Mesendoderm (in vitro differentiated cells): Measurements from ENCODE around the gene SERPINB1.

Experiments used
- DNase-seq: peaks from one replicate; pipeline ENCODE4 v3.0.0; 2013
- H2AK5ac ChIP-seq: 2 replicates; pipeline ENCODE4 v1.6.1; 2013; ENCODE audit warnings: low read length, inconsistent platforms
- H2BK120ac ChIP-seq: 2 replicates; pipeline ENCODE4 v1.6.1; 2013; ENCODE audit warnings: low read depth, mild to moderate bottlenecking, low read length, moderate library complexity, mixed read lengths
- H2BK15ac ChIP-seq: replicated peaks from 2 replicates; pipeline ENCODE4 v1.6.1; 2013; ENCODE audit warnings: low read depth, mild to moderate bottlenecking, moderate library complexity
- H2BK5ac ChIP-seq: 2 replicates; pipeline ENCODE4 v1.6.1; 2013; ENCODE audit warnings: low read length, inconsistent platforms
- H3K18ac ChIP-seq: 2 replicates; pipeline ENCODE4 v1.6.1; 2013; ENCODE audit warnings: mild to moderate bottlenecking, low read length, mixed read lengths
- H3K23ac ChIP-seq: one replicate; pipeline ENCODE4 v1.6.1; 2013; ENCODE audit warnings: low read length
- H3K27ac ChIP-seq: 2 replicates; pipeline ENCODE4 v1.5.1; 2013; ENCODE audit warnings: low read depth, mild to moderate bottlenecking, inconsistent platforms, low read length, moderate library complexity
- H3K27me3 ChIP-seq: 2 replicates; pipeline ENCODE4 v1.6.1; 2013; ENCODE audit warnings: low read length, control low read depth, mild to moderate bottlenecking, inconsistent platforms; ENCODE audit not compliant: insufficient read depth, poor library complexity
- H3K36me3 ChIP-seq: 2 replicates; pipeline ENCODE4 v1.6.1; 2013; ENCODE audit warnings: low read length, inconsistent platforms; ENCODE audit not compliant: control insufficient read depth, insufficient read depth
- H3K4ac ChIP-seq: one replicate; pipeline ENCODE4 v1.6.1; 2013; ENCODE audit warnings: low read depth, mild to moderate bottlenecking, low read length, moderate library complexity
- H3K4me1 ChIP-seq: 2 replicates; pipeline ENCODE4 v1.6.1; 2013; ENCODE audit warnings: low read depth, low read length, inconsistent platforms; ENCODE audit not compliant: control insufficient read depth
- H3K4me2 ChIP-seq: 2 replicates; pipeline ENCODE4 v1.6.1; 2013; ENCODE audit warnings: low read length
- H3K4me3 ChIP-seq: 2 replicates; pipeline ENCODE4 v1.5.1; 2013; ENCODE audit warnings: mild to moderate bottlenecking, low read length
- H3K56ac ChIP-seq: one replicate; pipeline ENCODE4 v1.6.1; 2013; ENCODE audit warnings: low read length
- H3K79me1 ChIP-seq: 2 replicates; pipeline ENCODE4 v1.6.1; 2013; ENCODE audit warnings: low read length, inconsistent platforms
- H3K79me2 ChIP-seq: 2 replicates; pipeline ENCODE4 v1.6.1; 2013; ENCODE audit warnings: mild to moderate bottlenecking, low read length; ENCODE audit not compliant: control insufficient read depth, insufficient read depth
- H3K9ac ChIP-seq: 2 replicates; pipeline ENCODE4 v1.6.1; 2013; ENCODE audit warnings: low read length, inconsistent platforms
- H4K5ac ChIP-seq: one replicate; pipeline ENCODE4 v1.6.1; 2013; ENCODE audit warnings: low read length
- H4K8ac ChIP-seq: one replicate; pipeline ENCODE4 v1.6.1; 2013; ENCODE audit warnings: low read depth, mild to moderate bottlenecking, control low read depth, low read length, moderate library complexity
- WGBS: extraction: QIAGEN DNeasy Blood & Tissue Kit; methylation state at CpG from one replicate; pipeline ENCODE4 v1.1.7; 2013; ENCODE audit warnings: low lambda C conversion rate, missing lambda C conversion rate; ENCODE audit not compliant: insufficient coverage; ENCODE audit errors: extremely low coverage; 5-methylcytosine and 5-hydroxymethylcytosine counted together

SERPINB1 gene

DNA sequence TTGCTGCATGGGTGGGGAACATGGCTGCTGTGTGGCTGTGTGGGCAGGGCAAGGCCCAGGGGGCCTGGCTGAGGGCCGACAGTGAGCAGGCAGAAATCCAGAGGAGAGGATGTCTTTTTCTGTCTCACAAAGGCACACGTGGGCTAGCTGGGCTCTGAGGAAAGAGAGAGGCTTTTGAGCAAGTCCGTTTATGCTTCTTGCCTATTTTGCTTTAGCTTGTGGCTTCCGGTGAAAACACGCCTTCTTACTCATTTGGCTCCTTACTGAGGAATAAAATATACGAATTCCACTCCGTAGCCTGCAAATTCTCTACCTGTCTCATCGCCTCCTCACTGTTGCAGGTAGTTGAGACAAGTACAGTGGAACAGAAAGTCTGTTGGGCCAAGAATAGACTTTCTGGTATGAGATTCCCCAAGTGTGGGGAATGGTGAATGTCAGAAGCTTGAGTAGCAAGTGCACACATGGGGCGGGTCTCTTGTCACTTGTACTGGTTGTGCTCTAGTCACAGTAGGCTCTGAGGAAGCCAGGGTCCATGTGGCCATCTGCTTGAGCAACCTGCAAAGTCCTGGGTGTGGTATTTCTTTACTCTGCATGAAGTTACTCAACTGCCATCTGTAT is 48.0 kb downstream of the SERPINB1 start:
- Histone ChIP-seq H2BK5ac (no peak overlapping the region), H3K79me1 (peaks cover 2% of the 10 kb centered on the region), H2BK120ac (no peak overlapping the region), H4K8ac (no peak overlapping the region), H4K5ac (no peak overlapping the region), H3K36me3 (no peaks in the 10 kb centered on the region), H3K4me1 (no peaks in the 10 kb centered on the region), H2AK5ac (no peak overlapping the region), H3K56ac (no peak overlapping the region), H3K27me3 (no peaks in the 10 kb centered on the region), H3K4ac (no peak overlapping the region), H3K18ac (no peak overlapping the region), H3K23ac (no peak overlapping the region), H2BK15ac (no peak overlapping the region), H3K27ac (no peak overlapping the region), H3K79me2 (no peaks in the 10 kb centered on the region), H3K4me3 (no peak overlapping the region), H3K4me2 (no peak overlapping the region), H3K9ac (no peak overlapping the region)
- no peak for DNase-seq
- WGBS, result no CpG with 5 or more reads among the region's 9 CpGs

DNA sequence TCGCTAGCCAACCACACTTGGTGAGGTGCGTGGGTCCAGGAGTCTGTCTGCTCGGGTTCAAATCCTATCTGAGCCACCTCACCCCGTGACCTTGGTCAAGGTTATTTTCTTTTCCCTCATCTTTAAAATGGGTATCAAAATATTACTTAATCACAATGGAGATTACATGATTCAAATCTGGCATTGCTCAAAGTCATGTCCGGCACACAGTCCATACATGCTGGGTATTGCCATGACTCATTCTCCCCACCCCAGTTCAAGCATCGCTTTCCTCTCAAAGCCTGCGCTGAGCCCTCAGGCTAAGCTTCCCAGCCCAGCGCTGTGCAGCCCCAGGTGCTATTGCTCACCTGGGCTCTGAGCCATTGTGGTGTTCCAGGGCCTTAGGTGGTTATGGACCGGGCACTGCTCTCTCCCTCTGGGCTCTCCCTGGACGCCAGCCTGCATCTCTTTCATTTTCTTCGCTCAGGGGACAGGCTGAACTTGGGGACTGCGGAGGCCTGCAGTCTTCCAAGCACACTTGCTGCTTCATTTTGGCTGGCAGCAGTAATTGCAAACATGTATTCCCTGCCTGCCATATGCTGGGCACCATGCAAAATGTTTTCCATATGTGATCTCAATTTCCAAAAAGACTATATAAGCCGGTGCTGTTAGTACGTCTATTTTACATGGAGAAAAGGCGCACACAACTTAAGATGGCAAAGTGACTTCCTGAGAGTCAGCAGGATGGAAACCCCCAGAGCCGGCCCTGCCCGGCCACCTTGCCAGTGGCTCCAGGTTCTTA is 49.1 kb downstream of the SERPINB1 start:
- H2BK120ac ChIP-seq, result no peak overlapping the region
- peak overlapping the region; percentile 76 for H3K4ac ChIP-seq
- H3K56ac ChIP-seq, result no peak overlapping the region
- H3K23ac ChIP-seq, result no peak overlapping the region
- no peaks in the 10 kb centered on the region for H3K79me2 ChIP-seq
- no peak overlapping the region for H4K5ac ChIP-seq
- H3K27ac ChIP-seq, result no peak overlapping the region
- no peak overlapping the region for H3K4me2 ChIP-seq
- no peak overlapping the region for H4K8ac ChIP-seq
- no peaks in the 10 kb centered on the region for H3K36me3 ChIP-seq
- no peak overlapping the region for H3K18ac ChIP-seq
- H3K27me3 ChIP-seq, result no peaks in the 10 kb centered on the region
- H3K9ac ChIP-seq, result no peak overlapping the region
- peaks cover 4% of the 10 kb centered on the region for H3K79me1 ChIP-seq
- no peak overlapping the region for H2AK5ac ChIP-seq
- no peak overlapping the region for H3K4me3 ChIP-seq
- no peak overlapping the region for H2BK15ac ChIP-seq
- no peaks in the 10 kb centered on the region for H3K4me1 ChIP-seq
- DNase-seq, result no peak
- no peak overlapping the region for H2BK5ac ChIP-seq
- WGBS, result no CpG with 5 or more reads among the region's 17 CpGs

DNA sequence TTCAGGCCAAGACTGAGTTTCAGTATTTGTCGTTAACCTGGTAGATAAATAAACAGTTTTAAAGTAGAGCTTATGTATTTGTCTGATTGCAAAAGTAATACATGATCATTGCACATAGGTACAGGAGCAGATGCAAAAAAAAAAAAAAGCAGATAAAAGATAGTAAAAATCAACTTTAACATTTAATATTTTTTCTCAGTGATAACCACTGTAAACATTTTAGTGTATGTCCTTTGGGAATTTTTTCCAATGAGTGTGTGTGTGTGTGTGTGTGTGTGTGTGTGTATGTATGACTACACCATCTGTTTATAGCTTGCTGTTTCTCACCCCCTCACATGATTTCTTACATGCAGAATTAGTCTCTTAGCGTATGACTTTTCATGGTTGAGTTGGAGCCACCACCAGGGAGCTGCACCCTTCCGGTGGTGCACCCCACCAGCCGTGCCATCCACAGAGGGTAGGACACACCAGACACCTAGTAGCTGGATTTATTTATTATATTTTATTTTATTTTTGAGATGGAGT is 50.2 kb downstream of the SERPINB1 start:
- Histone ChIP-seq H3K23ac (no peak overlapping the region), H3K56ac (no peak overlapping the region), H2BK15ac (no peak overlapping the region), H3K4me1 (no peaks in the 10 kb centered on the region), H3K4me3 (no peak overlapping the region), H3K4me2 (no peak overlapping the region), H3K4ac (no peak overlapping the region), H3K27ac (no peak overlapping the region), H3K18ac (no peak overlapping the region), H2BK120ac (no peak overlapping the region), H3K27me3 (no peaks in the 10 kb centered on the region), H3K36me3 (no peaks in the 10 kb centered on the region), H2BK5ac (no peak overlapping the region), H3K79me1 (peaks cover 6% of the 10 kb centered on the region), H2AK5ac (no peak overlapping the region), H4K8ac (no peak overlapping the region), H3K9ac (no peak overlapping the region), H3K79me2 (peaks cover 2% of the 10 kb centered on the region), H4K5ac (no peak overlapping the region)
- WGBS, result no CpG with 5 or more reads among the region's 4 CpGs
- DNase-seq, result no peak

DNA sequence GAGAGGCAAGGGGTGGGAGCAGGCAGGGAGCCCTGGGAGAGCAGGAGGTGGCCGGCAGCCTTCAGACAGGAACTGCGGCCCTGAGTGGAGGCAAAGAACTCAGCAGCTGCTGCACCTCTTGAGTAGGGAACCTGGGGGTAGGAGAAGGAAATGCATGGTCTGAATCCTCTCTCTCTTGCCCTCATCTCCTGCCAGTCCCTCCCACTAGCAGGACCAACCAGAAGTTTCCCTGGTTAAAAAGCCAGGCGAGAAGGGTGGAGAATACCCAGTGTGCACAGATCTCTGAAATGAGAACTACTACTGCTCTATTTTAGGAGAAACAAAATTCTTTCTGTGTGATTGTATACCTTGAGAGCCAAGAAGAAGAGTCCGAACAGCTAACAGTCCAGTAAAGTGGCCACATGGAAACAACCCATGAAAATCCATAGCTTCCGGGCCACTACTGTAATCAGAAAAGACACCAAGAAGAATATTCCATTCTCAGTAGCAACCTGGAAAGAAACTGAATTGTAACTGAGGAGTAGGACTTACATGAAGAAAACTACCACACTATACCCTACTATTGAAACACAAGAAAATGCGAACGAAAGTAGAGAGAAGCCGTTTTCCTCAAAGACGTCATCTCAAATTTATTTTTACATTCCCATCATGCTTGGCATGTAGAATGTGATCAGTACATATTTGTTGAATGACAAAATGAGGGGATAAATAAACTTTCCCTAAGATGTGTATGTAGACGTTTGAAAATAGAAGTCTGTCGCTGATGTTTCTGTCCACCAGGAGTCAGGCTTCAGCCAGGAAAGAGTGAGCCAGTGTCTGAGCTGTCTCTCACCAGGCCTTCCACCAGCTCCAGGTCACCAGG is 50.8 kb downstream of the SERPINB1 start:
- WGBS, result no CpG with 5 or more reads among the region's 11 CpGs
- no peak overlapping the region for H3K4ac ChIP-seq
- H4K8ac ChIP-seq, result no peak overlapping the region
- no peak overlapping the region for H3K4me3 ChIP-seq
- H3K9ac ChIP-seq, result no peak overlapping the region
- H3K56ac ChIP-seq, result peak overlapping the region; percentile 37
- H3K79me1 ChIP-seq, result peaks cover 12% of the 10 kb centered on the region
- no peak overlapping the region for H3K23ac ChIP-seq
- H2AK5ac ChIP-seq, result no peak overlapping the region
- H3K27ac ChIP-seq, result no peak overlapping the region
- no peak overlapping the region for H2BK5ac ChIP-seq
- H4K5ac ChIP-seq, result no peak overlapping the region
- no peak overlapping the region for H3K4me2 ChIP-seq
- no peaks in the 10 kb centered on the region for H3K36me3 ChIP-seq
- H2BK120ac ChIP-seq, result no peak overlapping the region
- H3K27me3 ChIP-seq, result no peaks in the 10 kb centered on the region
- H3K79me2 ChIP-seq, result peaks cover 2% of the 10 kb centered on the region
- no peak overlapping the region for H3K18ac ChIP-seq
- H2BK15ac ChIP-seq, result no peak overlapping the region
- no peaks in the 10 kb centered on the region for H3K4me1 ChIP-seq
- peak; percentile 94 for DNase-seq

DNA sequence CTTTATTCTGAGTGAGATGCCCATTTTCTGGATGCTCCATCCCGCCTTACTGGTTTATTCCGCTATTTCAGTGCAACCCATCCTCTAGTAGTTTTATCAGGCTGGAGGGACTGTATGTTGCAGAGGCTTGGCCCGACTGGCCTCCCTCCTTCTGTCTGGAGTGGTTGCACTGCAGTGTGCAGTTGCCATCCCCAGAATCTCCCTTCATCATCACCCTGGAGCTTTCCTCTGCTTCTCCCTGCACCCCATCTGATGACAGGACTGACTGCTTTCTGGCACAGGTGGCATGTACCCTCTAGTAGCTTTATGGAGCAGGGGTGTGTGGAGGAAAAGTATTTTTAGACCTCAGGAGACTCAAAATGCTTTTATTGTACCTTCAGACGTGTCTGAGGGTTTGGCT is 55.4 kb downstream of the SERPINB1 start:
- no peak overlapping the region for H3K18ac ChIP-seq
- WGBS, result no CpG with 5 or more reads among the region's 4 CpGs

More for the DNA sequence above, 55.4 kb downstream of the SERPINB1 start:
- no peaks in the 10 kb centered on the region for H3K27me3 ChIP-seq
- H3K4me2 ChIP-seq, result no peak overlapping the region
- peaks cover 20% of the 10 kb centered on the region for H3K79me1 ChIP-seq
- H2BK5ac ChIP-seq, result no peak overlapping the region
- no peak for DNase-seq
- no peak overlapping the region for H2BK120ac ChIP-seq
- no peak overlapping the region for H3K4me3 ChIP-seq
- H3K36me3 ChIP-seq, result no peaks in the 10 kb centered on the region
- H4K5ac ChIP-seq, result no peak overlapping the region
- H3K56ac ChIP-seq, result no peak overlapping the region
- H3K4ac ChIP-seq, result no peak overlapping the region
- H3K79me2 ChIP-seq, result peaks cover 4% of the 10 kb centered on the region
- H2BK15ac ChIP-seq, result no peak overlapping the region
- H3K27ac ChIP-seq, result no peak overlapping the region
- no peak overlapping the region for H4K8ac ChIP-seq
- no peak overlapping the region for H2AK5ac ChIP-seq
- H3K4me1 ChIP-seq, result no peaks in the 10 kb centered on the region
- no peak overlapping the region for H3K23ac ChIP-seq
- no peak overlapping the region for H3K9ac ChIP-seq
